Stimulated activated CD8-positive, alpha-beta memory T cell treated with anti-CD3 and anti-CD28 coated beads, Interleukin-4, amount 100 ng/mL, for 48 hours (primary cell): ENCODE data around the gene LMNB1.
A peak's percentile ranks its signal among the peaks of the same experiment; 100 is the strongest.

Experiments
- DNase-seq: peaks from one replicate; pipeline ENCODE4 v3.0.0-alpha.2; 2020

LMNB1 gene

DNA sequence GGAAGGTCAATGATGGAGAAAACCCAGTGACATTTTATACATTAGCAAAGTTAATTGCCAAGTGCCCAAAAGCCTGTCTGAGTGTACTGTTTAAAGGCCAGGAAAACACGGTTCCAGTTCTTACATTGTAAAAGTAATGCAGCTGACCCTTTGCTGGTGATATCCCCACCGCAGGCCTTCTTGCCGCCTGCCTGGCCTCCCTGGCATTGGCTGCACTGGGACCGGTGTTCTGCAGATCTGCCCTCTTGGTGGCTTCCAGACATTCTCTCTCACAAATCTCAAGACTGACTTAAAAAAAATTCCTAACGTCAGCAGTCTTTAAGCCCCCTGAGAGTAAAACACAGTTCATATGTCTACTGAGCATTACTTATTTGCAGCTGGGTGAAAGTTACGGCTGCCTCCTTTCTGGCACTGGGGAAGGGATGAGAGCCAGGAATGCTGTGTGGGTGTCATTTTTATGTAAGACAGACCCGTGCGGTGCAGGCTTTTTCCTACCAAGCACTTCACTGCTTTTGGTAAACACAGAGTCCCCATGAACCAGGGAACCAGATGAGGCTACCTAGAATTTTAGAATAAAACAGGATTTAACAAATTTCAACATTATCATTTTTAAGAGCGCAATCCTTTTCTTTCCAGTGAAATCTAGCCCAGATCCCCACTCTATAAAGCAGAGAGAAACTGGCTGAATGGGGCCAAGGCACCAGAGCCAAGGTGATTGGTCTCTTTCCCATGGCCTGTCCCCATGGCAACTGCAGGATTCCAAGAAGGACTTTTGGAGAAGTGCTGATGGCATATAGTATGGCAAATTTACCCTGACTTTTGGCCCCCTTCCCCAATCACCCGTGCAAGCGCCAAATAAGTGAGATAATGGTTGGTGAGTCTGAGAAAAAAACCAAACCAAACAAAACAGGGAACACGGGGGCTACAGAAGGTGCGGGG, 80.8 kb downstream of the LMNB1 start:
- no peak for DNase-seq

- no peak for DNase-seq
These were observed 81.5 kb downstream of the LMNB1 start for GRCh38 chr5:126858441-126858840.

DNA sequence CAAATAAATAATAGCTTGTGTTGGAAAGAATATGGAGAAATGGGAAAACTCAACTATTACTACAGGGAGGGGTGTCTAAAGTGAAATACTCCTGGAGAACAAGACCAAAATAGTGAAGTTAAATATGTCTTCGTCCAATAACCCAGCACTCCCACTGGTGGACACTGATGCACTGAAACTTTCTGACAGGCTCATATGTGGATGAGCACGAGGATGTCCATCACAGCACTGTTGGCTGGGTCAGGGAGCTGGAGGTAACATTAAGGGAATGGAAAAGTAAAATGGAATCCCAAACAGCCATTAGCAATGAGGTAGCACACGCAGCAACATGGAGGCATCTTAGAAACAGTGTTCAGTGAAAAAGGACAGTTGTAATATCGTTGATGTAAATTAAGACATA, 86.5 kb downstream of the LMNB1 start:
- no peak for DNase-seq

DNA sequence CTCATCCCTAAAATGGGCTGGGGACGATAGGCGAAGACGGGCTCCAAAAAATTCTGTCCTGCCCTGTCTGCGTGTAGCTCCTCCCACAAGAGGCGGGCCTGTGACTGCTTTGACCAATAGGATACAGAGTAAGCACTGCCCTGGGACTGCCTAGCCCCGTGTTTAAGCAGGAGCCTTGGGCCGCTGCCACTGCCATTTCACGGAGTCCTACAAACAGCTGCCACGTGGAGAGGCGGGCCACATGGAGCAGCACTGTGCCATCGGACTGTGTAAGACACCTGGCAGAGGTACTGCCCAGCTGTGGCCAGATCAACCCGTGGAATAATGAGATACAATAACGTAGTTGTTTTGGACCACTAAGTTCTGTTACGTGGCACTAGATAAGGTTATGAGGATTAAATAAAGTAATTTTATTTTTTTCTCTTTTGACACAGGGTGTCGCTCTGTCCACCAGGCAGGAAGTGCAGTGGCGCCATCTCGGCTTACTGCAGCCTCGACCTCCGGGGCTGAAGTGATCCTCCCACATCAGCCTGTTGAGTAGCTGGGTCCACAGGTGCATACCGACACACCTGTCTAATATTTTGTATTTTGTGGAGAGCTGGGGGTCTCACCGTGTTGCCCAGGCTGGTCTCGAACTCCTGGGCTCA, 87.2 kb downstream of the LMNB1 start:
- no peak for DNase-seq

DNA sequence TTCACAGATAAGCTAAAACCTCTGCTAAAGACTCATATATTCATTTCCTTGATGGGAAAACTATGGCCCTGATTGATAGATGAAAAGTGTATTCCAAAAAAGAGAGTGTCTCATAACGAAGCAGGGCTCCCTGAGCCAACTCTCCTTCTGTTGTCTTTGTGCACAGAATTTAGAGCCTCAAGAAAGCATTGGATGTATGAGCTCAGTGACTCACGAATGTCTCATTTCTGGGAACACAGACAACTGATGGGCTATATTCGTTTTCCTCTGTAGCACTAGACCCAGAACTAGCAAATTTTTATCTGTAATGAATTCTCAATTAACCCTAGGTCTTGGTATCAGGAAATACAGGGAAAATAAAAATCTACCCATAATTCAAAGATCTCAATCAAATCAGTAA, 88.4 kb downstream of the LMNB1 start:
- DNase-seq: no peak

- DNase-seq: no peak
These were observed 90.1 kb downstream of the LMNB1 start for GRCh38 chr5:126866851-126867636.

DNA sequence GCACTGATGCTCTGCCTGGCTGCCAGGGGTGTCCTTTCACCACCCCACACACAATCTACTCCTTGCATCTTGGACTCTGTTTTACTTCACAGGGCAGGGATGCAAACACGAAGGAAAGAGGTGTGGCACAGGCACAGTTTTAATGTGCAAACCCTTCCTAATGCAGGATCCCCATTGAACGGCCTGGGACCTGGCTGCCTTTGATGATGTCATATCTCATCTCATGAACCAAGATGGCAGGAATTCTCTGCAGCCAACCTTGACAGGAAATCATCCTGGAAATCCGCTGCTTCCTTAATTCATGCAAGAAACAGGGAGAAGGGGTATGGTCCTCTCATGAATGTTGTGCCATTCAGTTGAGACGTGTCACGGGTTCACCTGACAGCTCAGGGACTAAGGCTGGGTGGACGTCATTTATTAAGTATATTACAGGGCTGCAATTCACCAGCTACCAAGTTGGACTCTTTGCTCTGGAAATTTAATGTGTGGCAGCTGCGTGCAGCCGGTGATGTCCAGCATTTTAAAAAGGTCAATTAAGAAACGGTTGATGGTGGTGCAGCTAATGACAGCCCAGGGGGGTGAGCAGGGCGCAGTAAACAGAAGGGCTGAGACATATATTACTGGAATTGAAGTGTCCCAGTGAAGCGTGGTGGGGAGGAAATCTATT, 91.5 kb downstream of the LMNB1 start:
- no peak for DNase-seq

GRCh38 chr5:126869005-126869451, 92.1 kb downstream of the LMNB1 start:
- DNase-seq: peak; percentile 48

DNA sequence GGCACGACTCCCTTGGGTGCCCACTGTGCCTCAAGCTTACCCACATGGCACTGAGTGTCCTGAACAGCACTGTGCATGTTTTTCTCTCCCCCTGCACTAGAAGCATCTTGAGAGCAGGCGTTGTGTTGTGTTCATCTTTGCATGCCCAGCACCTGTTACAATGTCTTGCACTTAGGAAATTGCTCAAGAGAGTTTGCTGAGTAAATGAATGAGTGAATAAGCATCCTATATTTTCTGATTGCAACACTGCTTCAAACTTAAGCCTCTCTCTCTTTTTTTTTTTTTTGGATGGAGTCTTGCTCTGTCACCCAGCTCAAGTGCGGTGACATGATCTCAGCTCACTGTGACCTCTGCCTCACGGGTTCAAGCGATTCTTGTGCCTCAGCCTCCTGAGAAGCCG, 94.5 kb downstream of the LMNB1 start:
- no peak for DNase-seq

- DNase-seq: no peak
These were observed 95.8 kb downstream of the LMNB1 start for GRCh38 chr5:126872561-126873354.

DNA sequence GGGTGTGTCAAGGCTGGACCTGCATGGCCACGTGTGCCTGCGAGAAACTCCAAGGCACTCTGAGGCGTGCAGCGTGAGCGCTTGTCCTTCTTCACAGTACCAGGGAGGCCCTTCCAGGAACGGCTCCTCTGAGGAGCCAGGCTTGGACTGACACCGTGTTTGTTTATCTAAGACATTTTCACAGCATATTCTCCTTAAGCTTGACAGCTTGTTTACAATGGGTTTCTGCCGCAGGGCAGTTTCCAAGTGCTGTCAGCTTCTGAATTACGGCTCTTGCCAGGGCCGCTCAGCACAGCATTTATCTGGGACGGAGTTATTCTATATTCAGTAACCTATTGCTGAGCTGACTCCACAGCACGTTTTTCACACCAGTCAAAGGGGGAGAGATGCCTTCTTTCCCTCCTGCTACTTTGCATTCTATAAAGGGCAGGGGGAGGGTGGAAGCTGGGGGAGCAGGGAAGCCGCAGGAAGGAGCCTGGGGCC, 98.4 kb downstream of the LMNB1 start:
- DNase-seq: no peak

- no peak for DNase-seq
These were observed 100.7 kb downstream of the LMNB1 start for GRCh38 chr5:126877602-126878001.

DNA sequence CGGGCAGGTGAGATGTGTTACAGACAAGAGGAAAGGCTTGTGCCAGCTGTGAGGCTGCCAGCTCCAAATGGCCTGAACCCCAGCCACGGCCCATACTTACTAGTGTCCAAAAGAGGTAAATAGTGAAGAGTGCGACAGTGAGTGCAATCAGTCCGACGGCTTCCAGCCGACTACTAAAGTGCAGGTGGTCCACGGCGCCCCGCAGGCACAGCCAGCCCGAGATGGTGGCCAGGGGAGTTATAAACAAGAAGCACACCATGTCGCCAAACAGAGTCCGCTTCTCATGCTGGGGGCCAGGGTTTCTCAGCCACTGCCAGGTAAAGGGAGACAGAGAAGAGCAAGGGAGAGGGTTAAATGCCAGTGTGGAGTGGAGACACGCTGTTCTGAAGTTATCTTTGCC, 101.1 kb downstream of the LMNB1 start:
- DNase-seq: no peak

DNA sequence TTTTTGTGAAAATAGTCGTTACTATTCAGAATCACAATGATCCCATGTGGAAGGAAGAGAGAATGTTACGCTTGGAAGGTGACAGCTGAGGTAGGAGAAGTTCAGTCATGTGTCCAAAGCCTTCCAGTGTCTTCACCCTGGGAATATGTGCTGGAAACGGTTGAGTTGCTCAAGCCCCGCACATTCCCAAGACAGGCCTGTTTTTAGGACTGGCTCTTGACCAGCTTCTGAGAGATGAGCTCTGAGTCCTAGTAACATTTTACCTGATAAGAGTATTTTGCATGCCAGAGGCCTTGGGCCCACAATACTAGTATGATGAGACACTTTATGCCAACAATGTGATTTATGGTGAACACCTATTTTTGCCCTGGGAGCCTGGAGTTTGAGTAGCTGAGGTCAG, 101.7 kb downstream of the LMNB1 start:
- DNase-seq: no peak

DNA sequence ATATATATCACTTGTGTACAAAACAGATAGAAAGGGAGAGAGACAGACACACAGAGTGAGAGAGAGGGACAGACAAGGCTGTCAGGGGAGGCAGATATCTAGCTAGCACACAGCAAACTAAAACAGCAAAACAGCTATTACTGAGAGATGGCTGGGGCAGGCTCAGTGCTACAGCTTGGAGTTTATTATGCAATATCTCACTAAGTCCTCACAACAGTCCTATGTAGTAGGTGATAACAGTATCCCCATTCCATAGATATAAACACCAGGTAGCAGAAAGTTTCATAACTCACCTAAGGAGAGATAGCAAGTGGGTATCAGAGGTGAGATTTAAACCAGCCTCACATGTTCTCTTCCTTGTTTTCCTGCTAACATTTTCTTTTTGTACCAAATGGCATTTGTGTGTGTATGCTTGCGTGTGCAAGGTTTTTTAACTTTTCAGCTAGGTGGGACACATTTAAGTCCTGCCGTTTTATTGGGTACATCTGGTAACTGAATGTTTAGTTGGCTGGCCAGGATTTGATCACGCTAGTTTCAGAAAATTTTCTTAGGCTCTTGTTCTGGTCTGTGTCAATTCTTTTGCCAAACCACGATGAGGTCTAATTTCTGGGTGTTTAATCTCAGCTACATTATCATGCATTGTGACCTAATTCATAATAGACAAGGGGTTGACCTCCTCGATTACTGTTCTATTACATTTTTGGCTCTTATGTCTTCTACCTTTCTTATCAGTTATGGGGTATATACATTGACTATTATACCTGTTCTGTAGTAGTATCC, 105.1 kb downstream of the LMNB1 start:
- DNase-seq: no peak

DNA sequence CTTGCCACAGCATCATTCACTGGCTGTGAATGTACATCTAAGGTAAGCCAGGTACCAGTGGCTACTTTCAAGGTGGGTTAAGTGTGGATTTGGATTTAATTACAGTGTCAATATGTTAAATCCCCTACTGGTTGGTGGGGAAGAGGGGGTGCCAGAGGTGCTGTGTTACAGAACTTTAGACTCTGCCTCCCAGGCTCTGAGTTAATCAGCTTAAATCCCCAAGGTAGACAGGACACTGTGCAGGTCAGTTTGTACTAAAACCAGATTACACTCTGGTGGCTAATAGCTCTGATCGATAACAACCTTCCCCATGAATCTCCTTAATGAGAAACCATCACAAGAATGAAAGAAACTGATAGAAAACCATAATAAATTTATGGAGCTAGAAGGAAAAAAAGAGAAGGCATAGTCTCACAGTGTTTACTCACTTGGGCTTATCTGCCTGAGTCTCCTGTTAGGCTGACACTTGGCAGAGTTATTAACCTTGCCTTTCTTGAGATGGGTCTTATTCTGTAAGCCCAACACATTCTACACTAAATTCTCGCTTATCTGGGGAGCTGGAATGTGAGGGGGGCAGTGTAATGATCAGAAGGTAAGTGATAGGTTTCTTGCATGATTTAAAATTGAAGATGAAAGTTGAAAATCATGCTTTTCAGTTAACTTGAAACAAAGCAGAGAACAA, 106.8 kb downstream of the LMNB1 start:
- no peak for DNase-seq

DNA sequence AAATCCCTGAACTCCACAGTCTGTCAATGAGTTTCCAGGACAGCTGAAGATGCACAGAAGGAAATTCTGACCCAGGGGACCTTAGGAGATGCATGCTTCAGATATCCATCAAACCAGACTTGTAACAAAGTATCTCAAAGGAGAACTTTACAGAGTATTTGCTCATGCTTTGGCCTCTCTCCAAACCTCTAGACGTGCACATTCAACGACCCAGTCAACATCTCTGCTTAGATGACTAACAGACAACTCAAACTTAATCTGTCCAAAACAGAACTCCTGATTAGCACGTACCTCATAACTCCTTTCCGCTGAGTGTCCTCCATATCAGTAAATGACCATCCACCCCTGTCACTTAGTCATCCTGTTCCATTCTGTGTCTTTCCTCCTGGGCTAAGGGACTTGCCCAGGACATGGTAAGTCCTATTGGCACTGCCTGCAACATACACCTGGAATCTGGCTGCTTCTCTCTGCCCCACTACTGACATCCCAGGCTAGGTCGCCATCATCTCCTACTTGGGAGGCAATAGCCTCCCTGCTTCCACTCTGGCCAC, 107.4 kb downstream of the LMNB1 start:
- no peak for DNase-seq
